Measurements from ENCODE around the gene MCL1. TPM values are rescaled to one million over a fixed set of nuclear protein-coding genes. Genes with fewer than 3 reads are reported as not detected.
"Not testable (repeated sequence)": the region's sequence is repeated elsewhere in the genome, so short reads cannot be mapped to it uniquely, and the experiment has no call there.

Gene MCL1
- total and polyA plus RNA-seq, 4 donors: 109 to 336 (median 300) TPM

DNA sequence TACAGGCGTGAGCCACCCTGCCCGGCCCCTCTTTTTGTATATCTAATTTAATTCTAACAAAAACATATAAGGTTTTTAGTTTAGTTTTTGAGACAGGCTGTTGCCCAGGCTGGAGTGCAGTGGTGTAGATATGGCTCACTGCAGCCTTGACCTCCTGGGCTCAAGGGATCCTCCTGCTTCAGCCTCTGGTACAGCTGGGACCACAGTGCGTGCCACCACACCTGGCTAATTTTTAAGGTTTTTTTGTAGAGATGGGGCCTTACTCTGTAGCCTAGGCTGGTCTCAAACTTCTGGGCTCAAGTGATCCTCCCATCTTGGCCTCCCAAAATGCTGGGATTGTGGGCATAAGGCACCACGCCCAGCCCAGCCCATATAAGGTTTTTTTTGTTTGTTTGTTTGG, 31.2 kb upstream of the MCL1 start:
- no peak overlapping the region for H3K9ac ChIP-seq (ENCODE audit: insufficient read depth in 1 of 2, low read length in 2 of 2)

DNA sequence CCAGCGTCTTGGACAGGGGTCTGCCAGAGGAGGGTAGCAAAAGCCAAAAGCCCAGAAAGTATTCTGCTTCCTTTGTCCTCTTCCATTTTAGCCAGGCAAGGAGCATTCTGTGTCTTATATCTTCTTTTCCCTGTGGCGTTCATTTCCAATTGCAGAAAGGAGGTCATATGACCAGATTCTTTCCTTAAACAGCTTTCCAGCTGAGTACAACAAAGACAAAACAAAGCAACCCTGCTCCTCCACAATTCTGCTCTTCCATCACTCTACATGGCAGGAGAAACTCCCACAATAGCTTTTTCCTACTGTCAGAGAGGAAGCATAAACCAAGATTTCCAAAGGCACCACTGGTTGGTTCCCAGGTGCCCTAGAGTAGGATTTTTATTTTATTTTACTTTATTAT, 30.3 kb upstream of the MCL1 start:
- no peaks in the 10 kb centered on the region for H3K27me3 ChIP-seq (ENCODE audit: control insufficient read depth in 3 of 3, insufficient read depth in 3 of 3, low read length in 2 of 3)
- DNase-seq: peak in 2 of 3 donors; percentile 23 to 29
- no peak overlapping the region for H3K9ac ChIP-seq (ENCODE audit: insufficient read depth in 1 of 2, low read length in 2 of 2)
- WGBS, 2 donors: 66 to 69% methylated on average over 2 of the region's 2 CpGs
- peaks cover 0 to 14% (median 4%) of the 10 kb centered on the region in 5 donors for H3K4me1 ChIP-seq (ENCODE audit: control insufficient read depth in 5 of 5, insufficient read depth in 5 of 5, low read length in 5 of 5)
- ATAC-seq (ENCODE audit: insufficient read depth, low FRiP score): no peak
- H3K9me3 ChIP-seq (ENCODE audit: control insufficient read depth in 4 of 4, insufficient read depth in 3 of 4, low read length in 3 of 4): no peaks in the 10 kb centered on the region
- peaks cover 0 to 12% (median under 1%) of the 10 kb centered on the region in 4 donors for H3K36me3 ChIP-seq (ENCODE audit: control insufficient read depth in 4 of 4, insufficient read depth in 4 of 4, low read length in 4 of 4)
- H3K4me3 ChIP-seq: no peak overlapping the region
- TF ChIP-seq, protein P1, sequence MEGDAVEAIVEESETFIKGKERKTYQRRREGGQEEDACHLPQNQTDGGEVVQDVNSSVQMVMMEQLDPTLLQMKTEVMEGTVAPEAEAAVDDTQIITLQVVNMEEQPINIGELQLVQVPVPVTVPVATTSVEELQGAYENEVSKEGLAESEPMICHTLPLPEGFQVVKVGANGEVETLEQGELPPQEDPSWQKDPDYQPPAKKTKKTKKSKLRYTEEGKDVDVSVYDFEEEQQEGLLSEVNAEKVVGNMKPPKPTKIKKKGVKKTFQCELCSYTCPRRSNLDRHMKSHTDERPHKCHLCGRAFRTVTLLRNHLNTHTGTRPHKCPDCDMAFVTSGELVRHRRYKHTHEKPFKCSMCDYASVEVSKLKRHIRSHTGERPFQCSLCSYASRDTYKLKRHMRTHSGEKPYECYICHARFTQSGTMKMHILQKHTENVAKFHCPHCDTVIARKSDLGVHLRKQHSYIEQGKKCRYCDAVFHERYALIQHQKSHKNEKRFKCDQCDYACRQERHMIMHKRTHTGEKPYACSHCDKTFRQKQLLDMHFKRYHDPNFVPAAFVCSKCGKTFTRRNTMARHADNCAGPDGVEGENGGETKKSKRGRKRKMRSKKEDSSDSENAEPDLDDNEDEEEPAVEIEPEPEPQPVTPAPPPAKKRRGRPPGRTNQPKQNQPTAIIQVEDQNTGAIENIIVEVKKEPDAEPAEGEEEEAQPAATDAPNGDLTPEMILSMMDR (IDR thresholded peaks at IDR 0.05; ENCODE audit: control extremely low read depth, extremely low read depth): no peak
- H3K27ac ChIP-seq (ENCODE audit: low read depth in 1 of 2, low read length in 1 of 2): peak overlapping the region in 1 of 2 donors; percentile 94

More for the DNA sequence above, 31.2 kb upstream of the MCL1 start:
- H3K27ac ChIP-seq (ENCODE audit: low read depth in 1 of 2, low read length in 1 of 2): peak overlapping the region; percentile 84 to 94
- peaks cover 0 to 17% (median under 1%) of the 10 kb centered on the region in 4 donors for H3K36me3 ChIP-seq (ENCODE audit: control insufficient read depth in 4 of 4, insufficient read depth in 4 of 4, low read length in 4 of 4)
- H3K4me3 ChIP-seq: no peak overlapping the region
- ATAC-seq (ENCODE audit: insufficient read depth, low FRiP score): no peak
- TF ChIP-seq, protein P1 (IDR thresholded peaks at IDR 0.05; ENCODE audit: control extremely low read depth, extremely low read depth): no peak
- WGBS, 2 donors: 94 to 96% methylated on average over 4 of the region's 4 CpGs
- H3K27me3 ChIP-seq (ENCODE audit: control insufficient read depth in 3 of 3, insufficient read depth in 3 of 3, low read length in 2 of 3): no peaks in the 10 kb centered on the region
- peaks cover 0 to 17% (median 4%) of the 10 kb centered on the region in 5 donors for H3K4me1 ChIP-seq (ENCODE audit: control insufficient read depth in 5 of 5, insufficient read depth in 5 of 5, low read length in 5 of 5)
- no peaks in the 10 kb centered on the region for H3K9me3 ChIP-seq (ENCODE audit: control insufficient read depth in 4 of 4, insufficient read depth in 3 of 4, low read length in 3 of 4)
- DNase-seq: no peak

DNA sequence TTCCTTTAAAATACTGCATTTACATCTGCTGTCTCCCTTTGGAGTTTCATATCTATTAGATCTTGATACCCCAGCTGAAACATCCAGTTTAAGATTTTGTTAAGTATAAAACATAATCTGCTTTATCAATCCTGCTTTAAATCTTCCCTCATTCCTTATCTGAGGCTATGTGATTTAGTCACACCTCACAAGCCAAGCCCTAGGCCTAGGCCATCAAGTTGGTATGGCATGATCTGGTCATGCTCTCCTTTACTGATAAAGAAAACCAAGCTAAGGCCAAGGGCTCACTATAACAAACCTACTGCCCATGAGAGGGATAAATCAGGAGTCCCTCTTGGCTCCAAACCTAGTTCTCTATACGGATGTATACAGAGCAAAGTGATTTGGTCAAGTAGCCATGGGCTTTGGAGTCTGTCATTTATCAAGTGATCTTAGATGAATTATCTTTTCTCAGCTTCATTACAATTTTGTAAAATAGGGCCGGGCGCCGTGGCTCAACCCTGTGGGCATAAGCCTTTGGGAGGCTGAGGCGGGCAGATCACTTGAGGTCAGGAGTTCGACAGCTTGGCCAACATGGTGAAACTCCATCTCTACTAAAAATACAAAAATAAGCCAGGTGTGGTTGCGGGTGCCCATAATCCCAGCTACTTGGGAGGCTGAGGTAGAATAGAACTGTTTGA, 27.2 kb upstream of the MCL1 start:
- Histone ChIP-seq H3K27ac (ENCODE audit: low read depth in 1 of 2, low read length in 1 of 2) (no peak overlapping the region), H3K36me3 (ENCODE audit: control insufficient read depth in 4 of 4, insufficient read depth in 4 of 4, low read length in 4 of 4) (peaks cover 0 to 8% (median under 1%) of the 10 kb centered on the region in 4 donors), H3K4me1 (ENCODE audit: control insufficient read depth in 5 of 5, insufficient read depth in 5 of 5, low read length in 5 of 5) (peaks cover 0 to 21% (median 4%) of the 10 kb centered on the region in 5 donors), H3K9me3 (ENCODE audit: control insufficient read depth in 4 of 4, insufficient read depth in 3 of 4, low read length in 3 of 4) (no peaks in the 10 kb centered on the region), H3K9ac (ENCODE audit: insufficient read depth in 1 of 2, low read length in 2 of 2) (no peak overlapping the region), H3K4me3 (no peak overlapping the region), H3K27me3 (ENCODE audit: control insufficient read depth in 3 of 3, insufficient read depth in 3 of 3, low read length in 2 of 3) (no peaks in the 10 kb centered on the region)
- ATAC-seq (ENCODE audit: insufficient read depth, low FRiP score) (no peak), DNase-seq (no peak)
- WGBS, 2 donors: 99% methylated on average over 7 of the region's 7 CpGs
- TF ChIP-seq, protein P1 (IDR thresholded peaks at IDR 0.05; ENCODE audit: control extremely low read depth, extremely low read depth): no peak

DNA sequence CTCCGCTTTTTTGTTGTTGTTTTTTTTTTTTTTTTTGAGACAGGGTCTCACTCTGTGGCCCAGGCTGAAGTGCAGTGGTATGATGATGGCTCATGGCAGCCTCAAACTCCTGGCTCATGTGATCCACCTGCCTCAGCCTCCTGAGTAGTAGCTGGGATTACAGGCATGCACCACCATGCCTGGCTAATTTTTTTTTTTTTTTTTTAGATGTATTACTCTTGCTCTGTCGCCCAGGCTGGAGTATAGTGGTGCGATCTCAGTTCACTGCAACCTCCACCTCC, 26.0 kb upstream of the MCL1 start:
- ATAC-seq (ENCODE audit: insufficient read depth, low FRiP score); H3K36me3 ChIP-seq (ENCODE audit: control insufficient read depth in 4 of 4, insufficient read depth in 4 of 4, low read length in 4 of 4); H3K27me3 ChIP-seq (ENCODE audit: control insufficient read depth in 3 of 3, insufficient read depth in 3 of 3, low read length in 2 of 3); DNase-seq; H3K9me3 ChIP-seq (ENCODE audit: control insufficient read depth in 4 of 4, insufficient read depth in 3 of 4, low read length in 3 of 4); H3K4me3 ChIP-seq; H3K9ac ChIP-seq (ENCODE audit: insufficient read depth in 1 of 2, low read length in 2 of 2): not testable (repeated sequence)
- peaks cover 0 to 16% (median 0%) of the 10 kb centered on the region in 5 donors for H3K4me1 ChIP-seq (ENCODE audit: control insufficient read depth in 5 of 5, insufficient read depth in 5 of 5, low read length in 5 of 5)
- 98 to 100% methylated on average over 3 of the region's 3 CpGs for WGBS, 2 donors
- peak overlapping the region; percentile 56 to 87 for H3K27ac ChIP-seq (ENCODE audit: low read depth in 1 of 2, low read length in 1 of 2)
